HG03060 (cell line): ENCODE measurements around the gene ZNF148.
"Not testable (repeated sequence)": the region's sequence is repeated elsewhere in the genome, so short reads cannot be mapped to it uniquely, and the experiment has no call there.

Experiments used
- ATAC-seq: cut with Tn5 transposase; IDR thresholded peaks from one replicate; pipeline ENCODE4 v1.9.1; 2021; ENCODE audit warnings: low read depth, moderate number of reproducible peaks; ENCODE audit not compliant: unreplicated experiment

The ZNF148 gene

GRCh38 chr3:125378762-125379161, 3.6 kb upstream of the ZNF148 start:
- ATAC-seq: no peak

- no peak for ATAC-seq
Measured at GRCh38 chr3:125375950-125376679, 990 bp upstream of the ZNF148 start.

- ATAC-seq: no peak
Measured at GRCh38 chr3:125374501-125374995, 577 bp downstream of the ZNF148 start.

- ATAC-seq: no peak
Measured at GRCh38 chr3:125367403-125368230, 7.5 kb downstream of the ZNF148 start.

GRCh38 chr3:125366132-125366531, 9.0 kb downstream of the ZNF148 start:
- no peak for ATAC-seq

GRCh38 chr3:125359700-125360099, 15.4 kb downstream of the ZNF148 start:
- ATAC-seq: no peak

GRCh38 chr3:125358923-125359322, 16.2 kb downstream of the ZNF148 start:
- no peak for ATAC-seq

GRCh38 chr3:125357837-125358236, 17.3 kb downstream of the ZNF148 start:
- no peak for ATAC-seq

GRCh38 chr3:125357032-125357658, 18.0 kb downstream of the ZNF148 start:
- ATAC-seq: no peak

GRCh38 chr3:125356140-125357026, 18.7 kb downstream of the ZNF148 start:
- no peak for ATAC-seq

GRCh38 chr3:125353659-125354058, 21.5 kb downstream of the ZNF148 start:
- no peak for ATAC-seq

- no peak for ATAC-seq
Measured at GRCh38 chr3:125353128-125353527, 22.0 kb downstream of the ZNF148 start.

- no peak for ATAC-seq
Measured at GRCh38 chr3:125351814-125352456, 23.2 kb downstream of the ZNF148 start.

- ATAC-seq: no peak
Measured at GRCh38 chr3:125351152-125351551, 24.0 kb downstream of the ZNF148 start.

GRCh38 chr3:125350597-125350996, 24.5 kb downstream of the ZNF148 start:
- no peak for ATAC-seq

- no peak for ATAC-seq
Measured at GRCh38 chr3:125349556-125350165, 25.5 kb downstream of the ZNF148 start.

- ATAC-seq: no peak
Measured at GRCh38 chr3:125349055-125349454, 26.1 kb downstream of the ZNF148 start.

- ATAC-seq: not testable (repeated sequence)
Measured at GRCh38 chr3:125343367-125343766, 31.8 kb downstream of the ZNF148 start.

GRCh38 chr3:125340121-125340520, 35.0 kb downstream of the ZNF148 start:
- ATAC-seq: no peak
